Urothelium cell line (cell line): ENCODE data around the gene GLOD5.
"Not testable (repeated sequence)": the region's sequence is repeated elsewhere in the genome, so short reads cannot be mapped to it uniquely, and the experiment has no call there.

Experiments used
- DNase-seq: peaks from one replicate; pipeline ENCODE4 v3.0.0; 2011; ENCODE audit warnings: low spot score, mixed read lengths
- FAIRE-seq: peaks from 2 replicates; lab custom pipeline; 2011; peaks lifted over from hg19 to GRCh38; lab: Jason Lieb, UNC

Gene GLOD5

GRCh38 chrX:48792219-48792618 lies 30.7 kb downstream of the GLOD5 start:
- DNase-seq, result no peak
- FAIRE-seq, result no peak

GRCh38 chrX:48793935-48794334 lies 32.4 kb downstream of the GLOD5 start:
- FAIRE-seq, result no peak
- no peak for DNase-seq

- DNase-seq, result no peak
- no peak for FAIRE-seq
Observed at GRCh38 chrX:48794340-48794910, 32.9 kb downstream of the GLOD5 start.

- FAIRE-seq, result no peak
Observed at GRCh38 chrX:48794911-48795515, 33.5 kb downstream of the GLOD5 start.

GRCh38 chrX:48798318-48798717 lies 36.8 kb downstream of the GLOD5 start:
- no peak for FAIRE-seq

More at GRCh38 chrX:48794911-48795515, 33.5 kb downstream of the GLOD5 start:
- peak; percentile 72 for DNase-seq

GRCh38 chrX:48800574-48801279 lies 39.2 kb downstream of the GLOD5 start:
- FAIRE-seq (no peak), DNase-seq (no peak)

More at GRCh38 chrX:48798318-48798717, 36.8 kb downstream of the GLOD5 start:
- no peak for DNase-seq

- DNase-seq (peak; percentile 95), FAIRE-seq (peak; percentile 82)
Observed at GRCh38 chrX:48801280-48802088, 39.9 kb downstream of the GLOD5 start, which contains the start of gene HDAC6. HDAC6 (plus strand) TSS chrX:48802067; CDS start chrX:48802693, 626 bp downstream.

- FAIRE-seq, result no peak
- DNase-seq, result peak; percentile 84
Observed at GRCh38 chrX:48802089-48802904, 40.8 kb downstream of the GLOD5 start.

- FAIRE-seq (no peak), DNase-seq (no peak)
Observed at GRCh38 chrX:48802905-48803200, 41.3 kb downstream of the GLOD5 start.

GRCh38 chrX:48806081-48806480 lies 44.5 kb downstream of the GLOD5 start:
- no peak for FAIRE-seq
- no peak for DNase-seq

- FAIRE-seq (no peak), DNase-seq (no peak)
Observed at GRCh38 chrX:48813644-48814043, 52.1 kb downstream of the GLOD5 start.

GRCh38 chrX:48814722-48815121 lies 53.2 kb downstream of the GLOD5 start:
- FAIRE-seq (no peak), DNase-seq (no peak)

- no peak for FAIRE-seq
- DNase-seq, result no peak
Observed at GRCh38 chrX:48815266-48815665, 53.7 kb downstream of the GLOD5 start.

- DNase-seq, result no peak
- FAIRE-seq, result no peak
Observed at GRCh38 chrX:48816014-48816810, 54.7 kb downstream of the GLOD5 start.

- DNase-seq (no peak), FAIRE-seq (peak; percentile 17)
Observed at GRCh38 chrX:48818098-48818497, 56.6 kb downstream of the GLOD5 start.

- no peak for DNase-seq
- FAIRE-seq, result no peak
Observed at GRCh38 chrX:48818866-48819265, 57.3 kb downstream of the GLOD5 start.

- FAIRE-seq, result not testable (repeated sequence)
Observed at GRCh38 chrX:48819394-48819793, 57.8 kb downstream of the GLOD5 start.

GRCh38 chrX:48823053-48823452 lies 61.5 kb downstream of the GLOD5 start:
- FAIRE-seq (no peak), DNase-seq (no peak)

More at GRCh38 chrX:48819394-48819793, 57.8 kb downstream of the GLOD5 start:
- not testable (repeated sequence) for DNase-seq
